ENCODE measurements around the gene RBM48. TPM values are rescaled to one million over a fixed set of nuclear protein-coding genes. Genes with fewer than 3 reads are reported as not detected.

RBM48 gene
- total RNA-seq, 1 experiment from 2014 or later = 14.6 TPM

DNA sequence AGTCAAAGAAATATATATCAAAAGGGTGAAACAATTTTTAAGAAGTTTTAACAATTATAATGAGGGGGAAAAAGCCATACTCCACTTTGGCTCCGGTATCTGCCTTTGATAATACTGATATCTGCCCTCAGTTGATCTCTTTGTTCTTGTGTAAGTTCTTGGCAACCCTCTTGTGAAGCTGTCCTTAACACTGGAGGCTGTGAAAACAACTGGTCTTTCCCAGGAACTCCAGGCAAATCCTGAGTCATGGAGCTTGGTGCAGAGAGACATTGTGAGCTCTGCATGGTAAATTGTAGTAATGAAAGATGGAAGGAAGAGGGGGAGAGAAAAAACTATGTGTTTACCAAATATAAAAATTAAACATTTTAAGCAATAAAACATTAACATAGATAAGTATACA, 39.0 kb upstream of the RBM48 start:
- Histone ChIP-seq H3K79me2 (ENCODE audit: insufficient read depth, low read length) (no peaks in the 10 kb centered on the region), H4K20me1 (ENCODE audit: insufficient read depth) (no peaks in the 10 kb centered on the region), H3K9ac (ENCODE audit: low read length) (no peak overlapping the region), H2AFZ (ENCODE audit: low read depth, low read length, poor library complexity, severe bottlenecking) (no peak overlapping the region), H3K9me3 (ENCODE audit: control insufficient read depth in 1 of 2, insufficient read depth in 1 of 2, low read depth in 1 of 2, low read length in 2 of 2) (no peaks in the 10 kb centered on the region), H3K27ac (ENCODE audit: low read depth, low read length) (no peak overlapping the region), H3K27me3 (ENCODE audit: insufficient read depth, low read length) (no peaks in the 10 kb centered on the region), H3K4me3 (replicated peaks in 1 of 2; ENCODE audit: low read depth in 1 of 2, low read length in 2 of 2) (no peak overlapping the region), H3K4me2 (ENCODE audit: low read length) (no peak overlapping the region), H3K9me2 (ENCODE audit: insufficient read depth) (no peaks in the 10 kb centered on the region), H3K36me3 (ENCODE audit: control insufficient read depth in 1 of 2, insufficient read depth in 2 of 2, low read length in 2 of 2) (peaks cover 6 to 25% of the 10 kb centered on the region in 2 experiments; a peak in 3 of 4 replicates), H3K4me1 (ENCODE audit: control insufficient read depth in 1 of 2, insufficient read depth in 2 of 2, low read length in 2 of 2) (no peaks in the 10 kb centered on the region)
- intact Hi-C loops (cut with micrococcal nuclease) = no loop called here
- RAD21 ChIA-PET (ENCODE audit: low non-redundant PET in 1 of 2, low total read pairs in 2 of 2, uncharacterized antibody in 2 of 2, unreplicated experiment in 2 of 2) = no interaction called here
- ATAC-seq (no peak), DNase-seq (ENCODE audit: low read depth, low spot score) (no peak)
- TF ChIP-seq POLR2AphosphoS5 (IDR thresholded peaks at IDR 0.05; ENCODE audit: low read depth, low read length) (no peak), ELF1 (IDR thresholded peaks at IDR 0.05; ENCODE audit: borderline replicate concordance, low read depth) (no peak), RAD21 (IDR thresholded peaks at IDR 0.05; ENCODE audit: low read depth) (no peak), SP1 (IDR thresholded peaks at IDR 0.05; ENCODE audit: low read depth) (no peak), EZH2phosphoT487 (IDR thresholded peaks at IDR 0.05; ENCODE audit: borderline replicate concordance) (no peak), YY1 (IDR thresholded peaks at IDR 0.05; ENCODE audit: extremely low read depth, insufficient replicate concordance, low read depth, low read length) (no peak), TCF7L2 (IDR thresholded peaks at IDR 0.05; ENCODE audit: borderline replicate concordance, extremely low read depth, insufficient read depth, insufficient read length) (no peak), EZH2 (IDR thresholded peaks at IDR 0.05) (no peak), JUND (IDR thresholded peaks at IDR 0.05) (no peak), ZNF274 (IDR thresholded peaks at IDR 0.05; ENCODE audit: low read depth, low read length) (no peak), POLR2A (IDR thresholded peaks at IDR 0.05; ENCODE audit: borderline replicate concordance, extremely low read depth, insufficient read depth, insufficient read length) (no peak), FOSL1 (IDR thresholded peaks at IDR 0.05; ENCODE audit: low read depth) (no peak)
- TF ChIP-seq, protein P1, sequence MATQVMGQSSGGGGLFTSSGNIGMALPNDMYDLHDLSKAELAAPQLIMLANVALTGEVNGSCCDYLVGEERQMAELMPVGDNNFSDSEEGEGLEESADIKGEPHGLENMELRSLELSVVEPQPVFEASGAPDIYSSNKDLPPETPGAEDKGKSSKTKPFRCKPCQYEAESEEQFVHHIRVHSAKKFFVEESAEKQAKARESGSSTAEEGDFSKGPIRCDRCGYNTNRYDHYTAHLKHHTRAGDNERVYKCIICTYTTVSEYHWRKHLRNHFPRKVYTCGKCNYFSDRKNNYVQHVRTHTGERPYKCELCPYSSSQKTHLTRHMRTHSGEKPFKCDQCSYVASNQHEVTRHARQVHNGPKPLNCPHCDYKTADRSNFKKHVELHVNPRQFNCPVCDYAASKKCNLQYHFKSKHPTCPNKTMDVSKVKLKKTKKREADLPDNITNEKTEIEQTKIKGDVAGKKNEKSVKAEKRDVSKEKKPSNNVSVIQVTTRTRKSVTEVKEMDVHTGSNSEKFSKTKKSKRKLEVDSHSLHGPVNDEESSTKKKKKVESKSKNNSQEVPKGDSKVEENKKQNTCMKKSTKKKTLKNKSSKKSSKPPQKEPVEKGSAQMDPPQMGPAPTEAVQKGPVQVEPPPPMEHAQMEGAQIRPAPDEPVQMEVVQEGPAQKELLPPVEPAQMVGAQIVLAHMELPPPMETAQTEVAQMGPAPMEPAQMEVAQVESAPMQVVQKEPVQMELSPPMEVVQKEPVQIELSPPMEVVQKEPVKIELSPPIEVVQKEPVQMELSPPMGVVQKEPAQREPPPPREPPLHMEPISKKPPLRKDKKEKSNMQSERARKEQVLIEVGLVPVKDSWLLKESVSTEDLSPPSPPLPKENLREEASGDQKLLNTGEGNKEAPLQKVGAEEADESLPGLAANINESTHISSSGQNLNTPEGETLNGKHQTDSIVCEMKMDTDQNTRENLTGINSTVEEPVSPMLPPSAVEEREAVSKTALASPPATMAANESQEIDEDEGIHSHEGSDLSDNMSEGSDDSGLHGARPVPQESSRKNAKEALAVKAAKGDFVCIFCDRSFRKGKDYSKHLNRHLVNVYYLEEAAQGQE (IDR thresholded peaks at IDR 0.05; ENCODE audit: low read depth) = no peak
- TF ChIP-seq, protein P2, sequence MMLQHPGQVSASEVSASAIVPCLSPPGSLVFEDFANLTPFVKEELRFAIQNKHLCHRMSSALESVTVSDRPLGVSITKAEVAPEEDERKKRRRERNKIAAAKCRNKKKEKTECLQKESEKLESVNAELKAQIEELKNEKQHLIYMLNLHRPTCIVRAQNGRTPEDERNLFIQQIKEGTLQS (IDR thresholded peaks at IDR 0.05) = no peak
- TF ChIP-seq, protein P3, sequence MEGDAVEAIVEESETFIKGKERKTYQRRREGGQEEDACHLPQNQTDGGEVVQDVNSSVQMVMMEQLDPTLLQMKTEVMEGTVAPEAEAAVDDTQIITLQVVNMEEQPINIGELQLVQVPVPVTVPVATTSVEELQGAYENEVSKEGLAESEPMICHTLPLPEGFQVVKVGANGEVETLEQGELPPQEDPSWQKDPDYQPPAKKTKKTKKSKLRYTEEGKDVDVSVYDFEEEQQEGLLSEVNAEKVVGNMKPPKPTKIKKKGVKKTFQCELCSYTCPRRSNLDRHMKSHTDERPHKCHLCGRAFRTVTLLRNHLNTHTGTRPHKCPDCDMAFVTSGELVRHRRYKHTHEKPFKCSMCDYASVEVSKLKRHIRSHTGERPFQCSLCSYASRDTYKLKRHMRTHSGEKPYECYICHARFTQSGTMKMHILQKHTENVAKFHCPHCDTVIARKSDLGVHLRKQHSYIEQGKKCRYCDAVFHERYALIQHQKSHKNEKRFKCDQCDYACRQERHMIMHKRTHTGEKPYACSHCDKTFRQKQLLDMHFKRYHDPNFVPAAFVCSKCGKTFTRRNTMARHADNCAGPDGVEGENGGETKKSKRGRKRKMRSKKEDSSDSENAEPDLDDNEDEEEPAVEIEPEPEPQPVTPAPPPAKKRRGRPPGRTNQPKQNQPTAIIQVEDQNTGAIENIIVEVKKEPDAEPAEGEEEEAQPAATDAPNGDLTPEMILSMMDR (IDR thresholded peaks at IDR 0.05 in 2 of 3, conservative IDR thresholded peaks at IDR 0.05 in 1 of 3; ENCODE audit: borderline replicate concordance in 1 of 3, insufficient read depth in 1 of 3, low read depth in 2 of 3, low read length in 2 of 3) = no peak
- TF ChIP-seq, protein P4, sequence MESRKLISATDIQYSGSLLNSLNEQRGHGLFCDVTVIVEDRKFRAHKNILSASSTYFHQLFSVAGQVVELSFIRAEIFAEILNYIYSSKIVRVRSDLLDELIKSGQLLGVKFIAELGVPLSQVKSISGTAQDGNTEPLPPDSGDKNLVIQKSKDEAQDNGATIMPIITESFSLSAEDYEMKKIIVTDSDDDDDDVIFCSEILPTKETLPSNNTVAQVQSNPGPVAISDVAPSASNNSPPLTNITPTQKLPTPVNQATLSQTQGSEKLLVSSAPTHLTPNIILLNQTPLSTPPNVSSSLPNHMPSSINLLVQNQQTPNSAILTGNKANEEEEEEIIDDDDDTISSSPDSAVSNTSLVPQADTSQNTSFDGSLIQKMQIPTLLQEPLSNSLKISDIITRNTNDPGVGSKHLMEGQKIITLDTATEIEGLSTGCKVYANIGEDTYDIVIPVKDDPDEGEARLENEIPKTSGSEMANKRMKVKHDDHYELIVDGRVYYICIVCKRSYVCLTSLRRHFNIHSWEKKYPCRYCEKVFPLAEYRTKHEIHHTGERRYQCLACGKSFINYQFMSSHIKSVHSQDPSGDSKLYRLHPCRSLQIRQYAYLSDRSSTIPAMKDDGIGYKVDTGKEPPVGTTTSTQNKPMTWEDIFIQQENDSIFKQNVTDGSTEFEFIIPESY (IDR thresholded peaks at IDR 0.05; ENCODE audit: extremely low read depth, insufficient replicate concordance, low read length) = no peak
- no TSS peak for BruUV-seq (replicated peaks)
- POLR2A ChIA-PET = no interaction called here
- CTCF ChIA-PET = interaction anchor here (1.0 kb wide), 1 partner anchor 43 kb away, joined by 4 read pairs; the partner anchor contains the start of gene GATAD1

Data from HCT116 (cell line).